ENCODE measurements around the gene DPAGT1.

Gene DPAGT1

DNA sequence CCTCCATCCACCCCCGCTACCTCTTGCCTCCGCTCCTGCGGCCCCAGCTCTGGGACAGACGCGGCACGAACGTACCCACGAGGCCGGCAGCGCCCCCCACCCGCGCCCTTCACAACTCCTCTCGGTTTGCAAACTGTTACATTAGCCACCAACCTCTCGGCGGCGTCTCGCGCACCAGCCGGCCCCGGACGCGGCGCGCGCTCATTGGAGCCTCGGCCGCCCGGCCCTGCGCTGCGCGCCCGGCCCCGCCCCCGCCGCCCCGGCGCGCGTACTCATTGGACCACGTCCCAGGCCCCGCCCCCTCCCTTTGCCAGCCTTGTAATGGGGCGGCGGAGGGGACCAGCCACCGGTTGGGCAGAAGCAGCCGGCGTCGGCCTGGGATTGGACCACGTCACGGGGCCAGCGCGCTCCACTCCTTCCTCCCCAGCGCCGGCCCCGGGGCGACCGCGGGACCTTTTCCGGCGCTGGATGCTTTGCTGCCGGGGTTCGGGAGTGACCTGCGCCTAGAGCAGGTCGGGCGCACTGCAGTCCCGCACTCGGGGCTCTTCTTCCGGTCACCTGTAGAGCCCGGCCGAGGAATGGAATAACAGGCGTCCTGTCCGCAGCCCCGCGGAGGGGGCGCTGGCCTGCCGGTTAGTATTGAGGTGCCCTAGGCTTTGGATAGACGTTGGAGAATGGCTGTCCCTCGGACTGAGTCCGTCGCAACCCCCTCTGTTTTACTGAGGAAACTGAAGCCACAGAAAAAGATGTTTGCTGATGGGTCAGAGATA, 44.5 kb downstream of the DPAGT1 start, which contains the start of gene HYOU1:
Gene HYOU1, minus strand, starts transcription at position 206 of the 770 bp plus-strand sequence. CDS start 1,045 bp downstream, outside the sequence.
- DNase-seq, result peak; percentile 99

DNA sequence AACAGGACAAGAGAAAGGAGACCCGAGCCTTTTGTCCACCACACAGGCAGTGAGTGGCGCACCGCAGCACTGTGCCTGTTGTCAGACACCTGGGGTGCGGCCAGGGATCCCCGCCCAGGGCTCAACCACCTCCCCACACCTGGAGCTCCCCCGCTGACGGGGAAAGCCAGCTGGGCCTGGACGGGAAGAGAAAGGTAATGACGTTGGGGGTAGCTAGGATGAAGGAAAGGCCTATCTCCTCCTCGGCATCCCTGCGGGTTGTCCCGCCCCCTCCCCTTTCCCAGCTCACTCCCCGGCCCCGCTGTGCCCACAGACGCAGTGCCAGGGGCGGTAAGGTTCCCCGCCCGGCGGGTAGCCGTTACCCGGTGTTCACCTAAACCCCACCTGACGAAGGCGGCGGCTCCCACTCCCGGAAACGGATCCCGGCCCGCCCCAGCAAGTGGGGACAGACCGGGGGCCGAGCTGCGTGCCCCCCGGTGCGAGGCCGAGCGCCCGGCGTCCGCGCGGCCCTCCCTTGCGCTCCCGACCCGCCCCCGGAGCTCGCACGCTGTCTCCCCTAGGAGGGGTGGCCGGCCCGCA, 45.1 kb downstream of the DPAGT1 start:
- DNase-seq, result peak; percentile 80

DNA sequence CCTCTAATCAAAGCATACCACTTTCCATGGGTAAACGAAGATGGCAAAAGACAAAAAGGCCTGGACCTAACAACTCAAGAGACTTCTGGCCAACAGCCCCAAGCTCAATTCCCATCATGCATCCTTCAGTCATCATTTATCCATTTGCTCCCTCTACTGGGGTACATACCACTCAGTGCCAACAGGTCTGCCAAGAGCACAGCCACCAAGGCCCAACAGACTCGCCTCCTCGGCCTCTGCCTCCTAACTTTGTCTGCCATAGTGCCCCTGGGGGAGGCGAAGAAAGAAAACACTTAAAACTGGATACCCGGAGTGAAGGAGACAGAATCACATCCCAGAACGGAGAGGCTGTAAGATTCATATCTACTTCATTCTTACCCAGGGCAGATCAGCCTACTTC, 45.8 kb downstream of the DPAGT1 start:
- DNase-seq, result peak; percentile 68

GRCh38 chr11:119054418-119054817, 47.2 kb downstream of the DPAGT1 start:
- DNase-seq, result no peak

- DNase-seq, result no peak
These were observed 49.4 kb downstream of the DPAGT1 start for GRCh38 chr11:119052163-119052814.

- DNase-seq, result no peak
These were observed 50.1 kb downstream of the DPAGT1 start for GRCh38 chr11:119051440-119052162.

DNA sequence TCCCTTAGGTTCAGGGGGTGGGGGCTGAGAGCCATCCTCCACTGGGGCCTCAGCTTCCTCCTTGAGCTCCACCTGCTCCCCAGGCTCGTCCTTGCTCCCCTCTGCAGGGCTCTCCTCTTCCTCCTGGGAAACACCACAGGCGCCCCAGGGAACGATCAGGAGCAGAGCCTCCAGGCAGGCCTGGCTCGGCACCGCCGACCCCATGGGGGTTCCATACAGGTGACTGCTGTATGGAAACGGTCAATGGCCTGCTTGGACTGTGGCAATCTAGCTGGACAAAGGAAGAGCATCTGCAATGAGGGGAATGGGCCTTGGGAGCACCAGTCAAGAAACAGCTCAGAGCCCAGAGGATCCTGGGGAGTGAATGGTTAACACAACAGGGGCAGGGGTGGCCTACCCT, 52.6 kb downstream of the DPAGT1 start:
- no peak for DNase-seq

DNA sequence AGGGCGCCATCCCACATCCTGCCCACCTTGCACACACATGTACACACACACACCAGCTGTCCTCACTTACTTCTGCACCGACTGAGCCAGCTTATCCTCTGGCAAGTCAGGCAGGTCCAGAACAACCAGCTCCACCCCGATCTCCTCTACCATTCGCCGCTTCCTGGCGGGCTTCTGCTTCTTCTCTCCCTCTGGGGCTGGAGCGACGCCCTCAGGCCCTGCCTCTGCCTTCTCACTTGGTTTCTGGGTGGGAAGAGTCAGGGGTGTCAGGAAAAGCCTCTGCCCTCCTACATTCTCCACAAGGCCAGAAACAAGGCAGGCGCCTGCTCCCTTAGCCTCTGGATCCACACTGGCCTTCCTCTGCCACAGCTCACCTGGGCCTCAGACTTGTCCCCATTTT, 53.0 kb downstream of the DPAGT1 start:
- no peak for DNase-seq

DNA sequence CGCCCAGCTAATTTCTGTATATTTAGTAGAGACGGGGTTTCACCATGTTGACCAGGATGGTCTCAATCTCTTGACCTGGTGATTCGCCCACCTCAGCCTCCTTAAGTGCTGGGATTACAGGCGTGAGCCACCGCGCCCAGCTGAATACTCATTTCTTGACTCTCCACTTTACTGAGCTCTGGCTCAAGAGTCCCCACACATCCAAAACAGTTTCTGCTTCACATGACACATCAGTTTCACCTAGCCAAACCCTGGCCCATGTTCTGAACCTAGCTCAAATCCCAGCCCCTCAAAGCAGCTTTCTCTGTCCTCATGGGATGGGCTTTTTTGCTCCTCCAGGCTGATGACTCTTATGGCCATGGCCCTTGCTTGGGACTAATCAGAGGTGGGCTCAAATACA, 54.4 kb downstream of the DPAGT1 start:
- no peak for DNase-seq
